HCT116 (cell line): ENCODE measurements around the gene POMGNT1. TPM values are rescaled to one million over a fixed set of nuclear protein-coding genes. Genes with fewer than 3 reads are reported as not detected.
A peak's percentile ranks its signal among the peaks of the same experiment; 100 is the strongest.

Source experiments
- ATAC-seq: fragments of 200-7000 bp; cut with Tn5 transposase; 2 replicates; pipeline ENCODE4 v1.9.1; 2020; ENCODE audit warnings: mild to moderate bottlenecking, moderate library complexity
- BruUV-seq: library from RNA; stranded (reverse); fragments of 400-500 nt; replicated peaks from 2 replicates; lab custom pipeline; 2021; lab: Mats Ljungman, UMichigan
- CTCF ChIA-PET: fragments of 300-600 bp; sonication (Branson Sonifier 250); formaldehyde crosslinking; loops from one replicate; lab custom pipeline; 2021; ENCODE audit warnings: antibody characterized with exemption; lab: Charles Lee
- POLR2A ChIA-PET: fragments of 300-600, 350-600 bp; sonication (Branson Sonifier 250); formaldehyde crosslinking; loops from one replicate; lab custom pipeline; 2021; ENCODE audit warnings: antibody characterized with exemption; lab: Charles Lee
- RAD21 ChIA-PET, 2 experiments: fragments of 300-600 bp; sonication (Branson Sonifier 250); formaldehyde crosslinking; loops; one replicate each; lab custom pipeline; 2023; ENCODE audit warnings: low total read pairs in 2 of 2; ENCODE audit not compliant: uncharacterized antibody in 2 of 2, unreplicated experiment in 2 of 2, low non-redundant PET in 1 of 2; lab: Charles Lee
- DNase-seq: peaks from one replicate; pipeline ENCODE4 v3.0.0-alpha.2; 2010; ENCODE audit warnings: low read depth, low spot score
- H2AFZ ChIP-seq: fragments of 200-600 bp; shearing (Covaris generic), sonication (generic); 2 replicates; pipeline ENCODE4 v1.6.1; 2017; ENCODE audit warnings: low read depth, mixed run types, mixed read lengths, antibody characterized with exemption, low read length; ENCODE audit not compliant: poor library complexity, severe bottlenecking
- H3K27ac ChIP-seq: 2 replicates; pipeline ENCODE4 v1.5.1; 2012; ENCODE audit warnings: low read depth, low read length
- H3K27me3 ChIP-seq: fragments of 200-600 bp; sonication (generic); 2 replicates; pipeline ENCODE4 v1.6.1; 2016; ENCODE audit warnings: mixed run types, low read length, mixed read lengths; ENCODE audit not compliant: insufficient read depth
- H3K36me3 ChIP-seq, 2 experiments: fragments of 200-500 bp in 1 of 2; fragments of 200-600 bp in 1 of 2; sonication (Bioruptor generic) in 1 of 2; sonication (generic) in 1 of 2; 2 replicates each; pipeline versions ENCODE4 v1.5.1 to v1.6.1; 2014 to 2016; ENCODE audit warnings: low read length in 2 of 2, inconsistent platforms in 1 of 2, mixed read lengths in 1 of 2, mixed run types in 1 of 2; ENCODE audit not compliant: insufficient read depth in 2 of 2, control insufficient read depth in 1 of 2
- H3K4me1 ChIP-seq, 2 experiments: fragments of 200-600 bp in 1 of 2; sonication (generic) in 1 of 2; 2 replicates each; pipeline versions ENCODE4 v1.5.1 to v1.6.1; 2012 to 2017; ENCODE audit warnings: low read length in 2 of 2, inconsistent platforms in 1 of 2, mild to moderate bottlenecking in 1 of 2, mixed read lengths in 1 of 2, mixed run types in 1 of 2, moderate library complexity in 1 of 2; ENCODE audit not compliant: insufficient read depth in 2 of 2, control insufficient read depth in 1 of 2
- H3K4me2 ChIP-seq: fragments of 200-600 bp; sonication (generic); 2 replicates; pipeline ENCODE4 v1.6.1; 2017; ENCODE audit warnings: mixed run types, low read length, mixed read lengths
- H3K4me3 ChIP-seq, 2 experiments: fragments of 200-600 bp in 1 of 2; sonication (generic) in 1 of 2; replicated peaks in 1 of 2; 2 replicates each; pipeline ENCODE4 v1.5.1; 2011 to 2016; ENCODE audit warnings: low read length in 2 of 2, control low read depth in 1 of 2, low read depth in 1 of 2, mild to moderate bottlenecking in 1 of 2, mixed read lengths in 1 of 2, mixed run types in 1 of 2
- H3K79me2 ChIP-seq: fragments of 200-600 bp; sonication (generic); 2 replicates; pipeline ENCODE4 v1.6.1; 2017; ENCODE audit warnings: mild to moderate bottlenecking, mixed run types, low read length, moderate library complexity, mixed read lengths; ENCODE audit not compliant: insufficient read depth
- H3K9ac ChIP-seq: fragments of 200-600 bp; sonication (generic); 2 replicates; pipeline ENCODE4 v1.6.1; 2016; ENCODE audit warnings: low read length, mixed read lengths
- H3K9me2 ChIP-seq: fragments of 200-600 bp; sonication (generic), shearing (Covaris generic); 2 replicates; pipeline ENCODE4 v1.6.1; 2017; ENCODE audit warnings: mixed run types, mild to moderate bottlenecking, moderate library complexity; ENCODE audit not compliant: insufficient read depth
- H3K9me3 ChIP-seq, 2 experiments: fragments of 200-500 bp in 1 of 2; fragments of 200-600 bp in 1 of 2; sonication (Bioruptor generic) in 1 of 2; sonication (generic) in 1 of 2; 2 replicates each; pipeline ENCODE4 v1.6.1; 2014 to 2017; ENCODE audit warnings: low read length in 2 of 2, mixed read lengths in 2 of 2, inconsistent platforms in 1 of 2, low read depth in 1 of 2, mild to moderate bottlenecking in 1 of 2, mixed run types in 1 of 2, moderate library complexity in 1 of 2; ENCODE audit not compliant: control insufficient read depth in 1 of 2, insufficient read depth in 1 of 2
- H4K20me1 ChIP-seq: fragments of 200-600 bp; sonication (generic), shearing (Covaris generic); 2 replicates; pipeline ENCODE4 v1.6.1; 2017; ENCODE audit warnings: mixed run types, mild to moderate bottlenecking, moderate library complexity; ENCODE audit not compliant: insufficient read depth
- CEBPB ChIP-seq: IDR thresholded peaks from 2 replicates; pipeline ENCODE4 v1.6.1; 2012; ENCODE audit warnings: low read depth
- EGR1 ChIP-seq: IDR thresholded peaks from 2 replicates; pipeline ENCODE4 v1.6.1; 2012; ENCODE audit warnings: low read depth
- EZH2phosphoT487 ChIP-seq: fragments of 200-600 bp; IDR thresholded peaks from 2 replicates; pipeline ENCODE4 v1.6.1; 2018; ENCODE audit warnings: antibody characterized with exemption, borderline replicate concordance
- POLR2AphosphoS5 ChIP-seq: IDR thresholded peaks from 2 replicates; pipeline ENCODE4 v1.6.1; 2011; ENCODE audit warnings: mild to moderate bottlenecking, low read depth, low read length, moderate library complexity
- SIN3A ChIP-seq: IDR thresholded peaks from 2 replicates; pipeline ENCODE4 v1.6.1; 2012; ENCODE audit warnings: low read depth
- YY1 ChIP-seq: IDR thresholded peaks from 2 replicates; pipeline ENCODE4 v1.6.1; 2011; ENCODE audit warnings: low read length, low read depth, moderate library complexity, mild to moderate bottlenecking; ENCODE audit not compliant: insufficient replicate concordance; ENCODE audit errors: extremely low read depth
- intact Hi-C: fragments of 100-400 bp; cut with micrococcal nuclease; formaldehyde crosslinking; loops from 2 replicates; pipeline ENCODE4 v1.10.0; 2022
- total RNA-seq: library from RNA; stranded (reverse); gene quantifications from one replicate; pipeline ENCODE4 v1.2.1, GENCODE V29; 2021; ENCODE audit not compliant: unreplicated experiment
- TF ChIP-seq, protein P1 (sequence below), 3 experiments: fragments of 200-600 bp in 1 of 3; sonication (generic) in 1 of 3; IDR thresholded peaks in 2 of 3; conservative IDR thresholded peaks in 1 of 3; 2 replicates each; pipeline ENCODE4 v1.5.1; 2012 to 2017; ENCODE audit warnings: low read depth in 2 of 3, low read length in 2 of 3, antibody characterized with exemption in 1 of 3, borderline replicate concordance in 1 of 3, control low read depth in 1 of 3, mild to moderate bottlenecking in 1 of 3, mixed read lengths in 1 of 3, mixed run types in 1 of 3, moderate library complexity in 1 of 3; ENCODE audit not compliant: insufficient read depth in 1 of 3

The POMGNT1 gene
- total RNA-seq, 1 experiment from 2014 or later: 97.7 TPM

GRCh38 chr1:46179138-46180081 is 18.8 kb downstream of the POMGNT1 start:
- Histone ChIP-seq H3K9me2 (no peaks in the 10 kb centered on the region), H3K79me2 (no peaks in the 10 kb centered on the region), H4K20me1 (no peaks in the 10 kb centered on the region), H3K36me3 (no peaks in the 10 kb centered on the region), H3K4me3 (peak overlapping the region; percentile 5; a peak in 1 of 4 replicates), H3K27me3 (no peaks in the 10 kb centered on the region), H2AFZ (peak overlapping the region; percentile 97), H3K4me1 (peaks cover 55 to 63% of the 10 kb centered on the region in 2 experiments), H3K4me2 (peak overlapping the region; percentile 83), H3K9ac (peak overlapping the region; percentile 29; the same call in 1 of the 2 replicates)
- POLR2A ChIA-PET: no interaction called here
- RAD21 ChIA-PET: interaction anchor here in 1 of 2 experiments (0.8 kb wide), 1 partner anchor 144 kb away, joined by 4 read pairs; no protein-coding TSS in a partner anchor
- peak; percentile 80 for DNase-seq
- TF ChIP-seq, protein P1, sequence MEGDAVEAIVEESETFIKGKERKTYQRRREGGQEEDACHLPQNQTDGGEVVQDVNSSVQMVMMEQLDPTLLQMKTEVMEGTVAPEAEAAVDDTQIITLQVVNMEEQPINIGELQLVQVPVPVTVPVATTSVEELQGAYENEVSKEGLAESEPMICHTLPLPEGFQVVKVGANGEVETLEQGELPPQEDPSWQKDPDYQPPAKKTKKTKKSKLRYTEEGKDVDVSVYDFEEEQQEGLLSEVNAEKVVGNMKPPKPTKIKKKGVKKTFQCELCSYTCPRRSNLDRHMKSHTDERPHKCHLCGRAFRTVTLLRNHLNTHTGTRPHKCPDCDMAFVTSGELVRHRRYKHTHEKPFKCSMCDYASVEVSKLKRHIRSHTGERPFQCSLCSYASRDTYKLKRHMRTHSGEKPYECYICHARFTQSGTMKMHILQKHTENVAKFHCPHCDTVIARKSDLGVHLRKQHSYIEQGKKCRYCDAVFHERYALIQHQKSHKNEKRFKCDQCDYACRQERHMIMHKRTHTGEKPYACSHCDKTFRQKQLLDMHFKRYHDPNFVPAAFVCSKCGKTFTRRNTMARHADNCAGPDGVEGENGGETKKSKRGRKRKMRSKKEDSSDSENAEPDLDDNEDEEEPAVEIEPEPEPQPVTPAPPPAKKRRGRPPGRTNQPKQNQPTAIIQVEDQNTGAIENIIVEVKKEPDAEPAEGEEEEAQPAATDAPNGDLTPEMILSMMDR (IDR thresholded peaks at IDR 0.05 in 2 of 3, conservative IDR thresholded peaks at IDR 0.05 in 1 of 3; ENCODE audit: borderline replicate concordance in 1 of 3, insufficient read depth in 1 of 3, low read depth in 2 of 3, low read length in 2 of 3): peak in 2 of 3 experiments; percentile 96 to 98; a peak in 4 of 6 replicates
- TF ChIP-seq POLR2AphosphoS5: no peak
- peak; percentile 33 for TF ChIP-seq YY1
- no peak for TF ChIP-seq CEBPB
- no peak for TF ChIP-seq EGR1
- TF ChIP-seq SIN3A: no peak
- TF ChIP-seq EZH2phosphoT487: no peak
- TF ChIP-seq, all 23 proteins: peak for 2
- intact Hi-C loops: loop anchor here (1.0 to 5.0 kb wide), 4 partner anchors 44 to 677 kb away; partner anchors contain the start of genes CCDC163, MMACHC and TMEM69
- BruUV-seq: no TSS peak
- Histone ChIP-seq H3K27ac (no peak overlapping the region; the same call in 1 of the 2 replicates), H3K9me3 (no peaks in the 10 kb centered on the region)
- ATAC-seq: peak; percentile 69
- CTCF ChIA-PET: interaction anchor here (0.7 to 0.8 kb wide), 3 partner anchors 141 to 679 kb away, joined by 3 read pairs; no protein-coding TSS in a partner anchor
